Right hindlimb (tissue), 1 donor: ENCODE measurements around the gene GAB3.

Source experiments
- DNase-seq: peaks from one replicate; pipeline ENCODE4 v3.0.0-alpha.2; 2018

Gene GAB3

GRCh38 chrX:154751203-154751668 is 359 bp upstream of the GAB3 start:
- DNase-seq, result peak; percentile 31

DNA sequence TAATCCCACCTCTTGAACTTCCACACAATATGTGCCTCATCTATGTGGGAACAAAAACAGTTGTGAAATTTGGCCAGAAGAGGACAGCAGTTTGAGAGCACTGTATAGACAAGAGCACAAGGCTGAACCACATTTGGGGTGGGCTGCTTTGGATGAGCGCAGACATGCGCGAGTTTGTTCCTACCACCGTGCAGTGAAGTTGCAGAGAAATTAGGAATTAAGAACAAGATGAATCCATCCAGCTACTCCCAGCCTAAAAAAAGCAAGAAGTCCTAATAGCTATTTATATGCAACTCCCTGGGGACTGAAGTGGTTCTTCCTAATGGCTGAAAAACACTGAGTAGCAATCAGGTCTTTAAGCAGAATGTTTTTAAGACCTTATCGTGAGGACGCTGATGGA is 1.0 kb downstream of the GAB3 start:
- peak; percentile 25 for DNase-seq

DNA sequence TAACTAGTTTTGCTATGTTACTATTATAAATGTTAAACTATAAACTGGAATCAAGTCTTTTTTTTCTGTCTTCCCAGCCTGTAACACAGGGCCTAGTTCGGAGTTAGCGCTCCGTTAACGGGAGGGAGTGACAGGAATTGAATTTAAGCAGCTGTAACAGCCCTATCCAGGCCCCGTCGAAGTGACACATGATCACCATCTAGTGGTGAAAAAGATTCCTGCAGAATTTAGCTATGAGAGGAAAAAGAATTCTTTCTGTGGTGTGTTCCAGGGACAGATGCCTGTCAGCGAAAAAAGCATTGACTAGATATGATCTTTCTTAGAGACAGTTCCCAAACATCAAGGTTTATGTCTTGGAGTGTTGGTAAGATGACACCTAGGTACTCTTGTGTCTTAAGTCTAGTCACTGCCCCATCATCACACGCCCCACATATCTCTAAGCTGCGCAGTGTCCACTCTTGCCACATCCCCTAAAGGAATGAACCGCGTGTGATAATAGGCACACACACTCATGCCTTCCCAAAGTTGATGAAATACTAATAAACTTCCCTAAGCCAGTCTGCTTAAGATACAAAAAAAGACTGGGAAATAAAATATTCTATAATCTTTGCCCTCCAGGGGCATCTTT is 2.1 kb downstream of the GAB3 start:
- DNase-seq, result peak; percentile 55

DNA sequence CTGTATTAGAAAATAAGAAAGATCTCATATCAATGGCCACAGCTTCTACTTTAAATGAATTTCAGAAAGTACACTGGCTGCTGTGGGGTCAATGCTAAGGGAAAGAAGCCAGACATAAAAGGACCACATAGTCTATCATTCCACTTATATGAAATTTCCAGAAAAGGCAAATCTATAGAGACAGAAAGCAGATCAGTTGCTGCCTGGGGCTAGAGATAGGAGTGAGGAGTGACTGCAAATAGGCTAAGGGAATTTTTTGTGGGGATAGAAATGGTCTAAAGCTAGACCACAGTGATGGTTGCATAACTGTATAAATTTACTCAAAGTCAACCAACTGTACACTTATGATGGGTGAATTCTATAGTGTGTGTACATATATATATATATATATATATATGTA is 8.3 kb downstream of the GAB3 start:
- no peak for DNase-seq

DNA sequence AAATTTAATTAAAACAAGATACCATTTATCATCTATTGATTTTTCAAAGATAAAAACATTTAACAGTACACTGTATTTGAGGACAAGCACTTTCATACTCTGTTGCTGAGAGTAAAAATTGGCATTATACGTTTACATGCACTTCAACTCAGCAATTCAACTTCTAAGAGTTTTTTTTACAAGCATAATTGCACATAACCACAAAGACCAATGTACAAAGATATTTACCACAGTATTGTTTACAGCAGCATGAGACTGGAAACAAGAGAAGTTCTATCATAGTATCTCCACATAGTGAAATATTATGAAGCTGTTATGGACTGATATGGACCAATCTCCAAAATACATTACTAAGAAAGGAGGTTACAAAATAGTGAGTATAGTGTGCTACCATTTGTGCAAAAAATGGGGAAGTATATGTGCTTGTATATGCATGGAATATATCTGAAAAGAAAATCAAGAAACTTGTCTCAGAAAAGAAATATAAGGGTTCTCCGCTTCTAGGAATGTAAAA is 10.9 kb downstream of the GAB3 start:
- DNase-seq, result no peak

GRCh38 chrX:154738011-154738738 is 12.7 kb downstream of the GAB3 start:
- DNase-seq, result peak; percentile 71

DNA sequence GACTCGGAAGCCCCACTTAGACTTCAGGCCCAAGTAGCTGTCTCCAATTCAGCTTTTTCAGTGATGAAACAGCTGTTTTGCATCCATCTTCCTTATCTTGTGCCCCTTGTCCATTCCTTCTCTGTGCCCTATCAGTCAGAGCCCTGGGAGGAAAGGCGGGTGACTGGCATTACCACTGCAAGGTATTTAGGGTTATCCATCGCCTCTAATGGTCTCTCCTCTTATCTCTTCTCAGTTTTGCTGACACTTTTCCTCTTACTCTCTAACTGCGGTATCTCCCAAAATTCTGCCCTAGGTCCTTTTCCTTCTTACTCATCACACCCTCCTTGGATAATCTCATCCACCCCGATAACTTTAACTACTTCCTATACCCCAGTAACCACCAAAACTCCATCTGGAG is 13.7 kb downstream of the GAB3 start:
- DNase-seq, result no peak

DNA sequence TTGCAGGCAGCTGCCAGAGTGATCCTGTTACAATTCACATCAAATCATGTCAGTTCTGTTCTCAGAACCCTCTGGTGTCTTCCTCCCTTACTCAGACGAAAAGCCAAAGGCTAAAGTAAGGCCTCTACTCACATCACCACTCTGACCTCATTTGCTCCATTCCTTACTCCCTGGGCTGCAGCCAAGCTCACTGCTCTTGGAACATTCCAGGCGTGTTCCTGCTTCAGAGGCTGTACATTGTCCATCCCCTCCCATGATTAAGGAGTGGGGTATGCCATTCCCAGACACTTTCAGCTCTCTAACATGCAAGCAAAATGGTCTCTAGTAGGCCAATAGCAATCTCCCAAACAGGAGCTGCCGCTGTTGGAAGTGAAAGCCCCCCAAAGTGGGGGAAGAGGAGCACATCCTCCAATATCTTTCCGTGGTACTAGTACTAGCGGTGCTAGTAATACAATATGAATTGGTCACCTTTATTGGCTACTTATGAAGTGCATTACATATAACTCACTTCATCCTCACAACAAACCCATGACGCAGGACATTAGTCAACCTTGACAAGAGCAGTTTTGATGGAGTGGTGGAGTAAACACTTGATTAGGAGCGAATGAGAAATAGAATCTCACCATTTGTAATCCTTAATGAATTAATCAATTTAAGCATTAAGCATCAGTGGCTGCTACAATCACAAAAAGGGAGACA is 15.0 kb downstream of the GAB3 start:
- peak; percentile 66 for DNase-seq

DNA sequence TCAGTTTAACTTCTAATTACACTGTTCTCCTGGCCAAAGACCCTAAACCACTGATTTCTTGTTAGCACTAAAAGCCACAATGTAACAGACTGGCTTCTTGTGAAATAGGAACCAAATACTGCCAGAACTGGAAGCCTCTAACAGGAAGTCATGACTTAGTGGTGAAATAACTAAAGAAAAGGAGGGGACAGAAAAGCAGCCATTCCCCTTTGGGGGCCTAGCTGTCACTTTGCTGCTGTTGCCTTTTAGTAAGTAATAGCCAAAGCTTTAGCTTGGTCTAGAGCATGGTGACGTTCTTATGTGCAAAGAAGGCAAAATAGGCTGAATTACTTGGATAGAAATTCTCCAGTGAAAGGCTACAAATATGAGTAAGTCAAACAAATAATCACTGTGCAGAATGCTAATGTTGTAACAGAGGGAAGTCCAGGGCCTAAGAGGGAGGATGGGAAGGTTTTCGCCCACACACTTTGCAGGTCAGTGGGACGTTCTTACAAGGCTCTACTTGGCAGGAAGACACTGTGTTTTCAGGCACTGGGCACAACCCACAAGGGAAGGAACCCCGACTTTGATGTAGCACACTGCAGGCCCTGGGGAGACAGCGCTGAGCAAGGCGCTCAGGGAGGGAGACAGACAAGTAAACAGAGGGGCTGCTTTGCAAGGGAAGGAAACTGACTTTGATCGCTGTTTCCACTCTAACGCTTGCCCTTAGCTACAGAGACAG is 16.7 kb downstream of the GAB3 start:
- DNase-seq, result no peak

DNA sequence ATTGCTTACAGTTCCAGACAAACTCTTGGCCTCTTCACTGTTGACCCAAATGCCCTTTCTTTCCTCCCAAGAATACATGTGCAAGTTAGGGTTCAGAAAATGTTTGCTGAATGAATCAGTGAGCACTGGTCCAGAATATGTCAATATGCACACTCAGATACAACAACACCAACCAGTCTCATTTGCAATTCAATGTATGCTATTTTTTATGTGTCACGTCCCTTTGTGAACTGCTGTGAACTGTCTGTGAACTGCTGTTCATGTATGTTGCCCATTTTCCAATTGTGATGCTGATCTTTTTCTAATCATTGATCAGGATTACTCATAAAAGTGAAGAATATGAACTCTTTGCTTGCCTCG is 17.8 kb downstream of the GAB3 start:
- DNase-seq, result no peak

- no peak for DNase-seq
Observed at GRCh38 chrX:154732421-154733065, 18.3 kb downstream of the GAB3 start.

DNA sequence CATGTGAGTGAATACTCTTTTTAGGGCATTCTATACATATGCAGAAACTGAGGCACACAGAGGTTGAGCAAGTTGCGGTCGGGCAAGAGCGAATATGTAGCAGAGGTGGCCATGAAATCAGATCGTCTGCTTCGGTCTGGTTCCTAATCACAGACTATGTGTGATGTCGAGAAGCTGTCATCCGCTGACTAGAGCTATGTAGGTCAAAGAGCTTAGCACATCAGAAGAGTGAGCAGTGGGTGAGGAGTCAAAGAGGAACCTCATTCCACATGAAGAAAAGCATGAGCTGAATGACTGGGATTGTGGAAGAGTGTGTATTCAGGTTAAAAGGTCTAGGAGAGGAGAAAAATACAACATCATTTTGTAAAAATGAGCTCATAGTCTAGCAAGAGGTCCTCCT is 19.0 kb downstream of the GAB3 start:
- no peak for DNase-seq

- no peak for DNase-seq
Observed at GRCh38 chrX:154731184-154731583, 19.7 kb downstream of the GAB3 start.

DNA sequence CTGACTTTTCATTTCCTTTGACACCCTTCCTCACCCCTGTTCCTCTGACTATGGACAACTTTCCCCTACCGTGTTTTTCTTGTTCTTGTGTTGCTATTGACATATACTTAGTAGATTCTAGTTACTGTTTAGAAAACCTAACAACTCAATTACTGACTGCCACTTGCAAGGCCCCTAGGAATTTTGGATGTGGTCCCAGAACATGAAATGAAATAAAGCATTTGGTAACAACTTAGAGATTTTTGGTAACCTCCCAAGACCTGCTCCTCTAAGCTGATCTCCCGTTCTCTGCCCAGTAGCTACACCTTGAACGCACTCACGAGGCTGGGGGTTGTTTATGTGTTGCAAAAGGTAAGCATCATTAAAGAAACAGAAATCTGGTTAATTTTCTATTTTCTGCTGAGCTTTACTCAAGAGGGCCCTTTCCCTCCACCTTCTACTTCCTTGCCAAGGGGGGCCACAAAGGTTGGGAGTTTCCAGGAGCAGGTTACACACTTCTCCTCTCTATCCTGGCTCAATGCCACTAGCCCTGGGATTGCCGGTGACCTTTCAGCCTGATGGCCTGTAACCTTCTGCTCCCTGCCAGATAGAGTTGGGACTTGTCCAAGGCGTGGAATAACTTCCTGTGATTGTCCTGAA is 20.5 kb downstream of the GAB3 start:
- peak; percentile 26 for DNase-seq

- DNase-seq, result no peak
Observed at GRCh38 chrX:154729439-154729838, 21.4 kb downstream of the GAB3 start.

GRCh38 chrX:154728431-154729190 is 22.3 kb downstream of the GAB3 start:
- no peak for DNase-seq

DNA sequence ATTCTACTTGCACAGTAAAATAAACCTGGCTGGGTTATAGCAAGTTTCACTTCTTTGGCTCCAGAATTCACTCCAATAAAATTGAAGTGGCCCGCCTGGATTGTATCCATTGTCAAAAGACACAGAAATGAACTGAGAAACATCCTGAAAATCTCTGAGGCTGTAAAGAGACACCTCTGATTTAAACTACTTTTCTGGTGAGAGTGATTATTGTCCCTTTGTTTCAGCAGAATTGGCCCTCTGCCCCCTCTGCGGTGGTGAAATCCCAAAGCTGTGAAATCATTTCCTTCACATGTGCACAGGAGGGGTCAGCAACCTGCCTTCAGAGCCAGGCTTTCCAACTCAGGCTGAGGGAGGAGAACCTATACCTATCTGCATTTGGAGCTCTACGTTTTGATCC is 23.0 kb downstream of the GAB3 start:
- peak; percentile 84 for DNase-seq

DNA sequence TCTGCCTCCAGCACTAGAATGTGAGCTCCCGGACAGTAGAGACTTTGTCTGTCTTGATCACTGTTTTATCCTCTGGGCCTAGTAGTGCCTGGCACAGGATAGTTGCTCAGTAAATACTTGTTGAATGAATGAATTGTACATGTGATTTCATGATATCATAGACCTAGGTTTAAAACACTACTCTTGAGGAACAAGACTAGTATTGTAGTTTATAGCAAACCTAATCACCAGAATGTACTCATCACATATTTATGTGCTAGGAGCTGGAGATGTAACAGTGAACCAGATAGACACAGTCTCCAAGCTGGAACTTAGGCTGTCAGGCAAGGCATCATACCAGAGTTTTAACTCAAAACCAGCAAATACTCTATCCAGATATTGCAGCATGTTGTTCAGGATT is 23.5 kb downstream of the GAB3 start:
- DNase-seq, result no peak

DNA sequence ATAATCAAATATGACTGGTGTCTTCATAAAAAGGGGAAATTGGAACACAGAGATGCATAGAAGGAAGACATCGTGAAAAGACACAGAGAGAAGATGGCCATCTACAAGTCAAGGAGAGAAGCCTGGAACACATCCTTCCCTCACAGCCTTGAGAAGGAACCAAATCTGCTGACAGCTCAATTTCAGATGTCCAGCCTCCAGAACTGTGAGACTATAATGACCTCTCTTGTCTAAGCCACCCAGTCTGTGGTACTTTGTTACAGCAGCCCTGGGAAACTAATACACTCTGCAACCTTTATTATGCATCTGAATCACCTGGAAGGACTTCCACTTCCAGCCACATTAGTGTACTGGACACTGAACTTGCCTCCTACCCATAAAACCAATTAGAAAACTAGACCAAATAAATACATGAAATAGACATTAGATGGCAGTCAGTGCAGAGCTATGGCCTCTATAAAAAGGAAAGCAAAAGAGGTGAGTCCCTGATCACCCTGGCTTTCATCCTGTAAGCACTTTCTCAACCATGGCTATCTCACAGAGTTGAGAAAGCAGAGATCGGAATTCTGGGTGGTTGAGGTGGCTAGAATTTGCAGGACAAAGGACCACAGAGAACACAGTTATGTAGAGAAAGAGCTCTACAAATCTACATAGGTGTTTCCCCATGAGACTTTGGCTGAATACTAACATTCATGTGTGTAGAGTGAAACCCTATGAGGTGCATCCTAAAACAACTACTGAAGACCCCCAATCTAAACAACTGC is 25.7 kb downstream of the GAB3 start:
- no peak for DNase-seq

DNA sequence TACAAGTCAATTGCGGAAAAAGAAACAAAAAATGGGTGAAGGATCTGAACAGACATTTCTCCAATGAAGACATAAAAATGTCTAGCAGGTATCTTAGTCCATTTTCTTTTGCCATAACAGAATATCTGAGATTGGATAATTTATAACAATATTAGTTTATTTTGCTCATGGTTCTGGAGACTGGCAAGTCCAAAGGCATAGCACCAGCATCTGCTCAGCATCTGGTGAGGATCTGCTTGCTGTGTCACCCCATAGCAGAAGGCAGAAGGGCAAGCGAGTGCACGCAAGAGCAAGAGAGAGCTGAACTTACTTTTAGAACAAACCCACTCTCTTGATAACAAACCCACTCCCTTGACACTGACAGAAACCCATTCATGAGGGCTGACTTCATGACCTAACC is 29.7 kb downstream of the GAB3 start:
- DNase-seq, result no peak

DNA sequence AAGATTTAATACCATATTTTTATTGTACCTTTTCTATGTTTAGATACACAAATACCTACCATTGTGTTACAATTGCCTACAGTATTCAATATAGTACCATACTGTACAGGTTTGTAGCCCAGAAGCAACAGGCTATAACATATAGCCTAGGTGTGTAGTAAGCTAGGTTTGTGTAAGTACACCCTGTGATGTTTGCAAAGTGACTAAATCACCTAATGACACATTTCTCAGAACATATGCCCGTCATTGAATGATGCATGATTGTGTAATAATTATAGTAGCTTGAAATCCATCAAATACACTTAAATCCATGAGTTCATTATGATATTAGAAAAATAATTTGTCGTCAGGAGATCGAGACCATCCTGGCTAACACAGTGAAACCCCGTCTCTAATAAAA is 30.8 kb downstream of the GAB3 start:
- DNase-seq, result no peak
